BLaER1 treated with 17β-estradiol and CSF1 and Interleukin-3, amounts not matched to agents 10 nM and 100 nM (cell line): ENCODE results near the gene IMP3.

Source experiments
- H3K27ac ChIP-seq, 11 experiments: shearing (Covaris generic); formaldehyde crosslinking; 2 replicates each; pipeline ENCODE4 v1.8.1; 2022
- H3K27me3 ChIP-seq, 11 experiments: shearing (Covaris generic); formaldehyde crosslinking; 2 replicates each; pipeline ENCODE4 v1.8.1; 2022
- H3K36me3 ChIP-seq, 11 experiments: shearing (Covaris generic); formaldehyde crosslinking; 2 replicates each; pipeline ENCODE4 v1.8.1; 2022
- H3K4me1 ChIP-seq, 10 experiments: shearing (Covaris generic); formaldehyde crosslinking; 2 replicates each; pipeline ENCODE4 v1.8.1; 2022
- H3K4me2 ChIP-seq, 11 experiments: shearing (Covaris generic); formaldehyde crosslinking; 2 replicates each; pipeline ENCODE4 v1.8.1; 2022
- H3K4me3 ChIP-seq, 10 experiments: shearing (Covaris generic); formaldehyde crosslinking; 2 replicates each; pipeline ENCODE4 v1.8.1; 2022
- H3K9ac ChIP-seq, 11 experiments: shearing (Covaris generic); formaldehyde crosslinking; 2 replicates each; pipeline ENCODE4 v1.8.1; 2022
- H3K9me3 ChIP-seq, 11 experiments: shearing (Covaris generic); formaldehyde crosslinking; replicated peaks in 1 of 11; 2 replicates each; pipeline ENCODE4 v1.8.1; 2022
- H4K20me1 ChIP-seq, 11 experiments: shearing (Covaris generic); formaldehyde crosslinking; 2 replicates each; pipeline ENCODE4 v1.8.1; 2022
- Cebpa-rat ChIP-seq, 11 experiments: shearing (Covaris generic); IDR thresholded peaks; 2 replicates each; pipeline ENCODE4 v1.8.1; 2022

The IMP3 gene

DNA sequence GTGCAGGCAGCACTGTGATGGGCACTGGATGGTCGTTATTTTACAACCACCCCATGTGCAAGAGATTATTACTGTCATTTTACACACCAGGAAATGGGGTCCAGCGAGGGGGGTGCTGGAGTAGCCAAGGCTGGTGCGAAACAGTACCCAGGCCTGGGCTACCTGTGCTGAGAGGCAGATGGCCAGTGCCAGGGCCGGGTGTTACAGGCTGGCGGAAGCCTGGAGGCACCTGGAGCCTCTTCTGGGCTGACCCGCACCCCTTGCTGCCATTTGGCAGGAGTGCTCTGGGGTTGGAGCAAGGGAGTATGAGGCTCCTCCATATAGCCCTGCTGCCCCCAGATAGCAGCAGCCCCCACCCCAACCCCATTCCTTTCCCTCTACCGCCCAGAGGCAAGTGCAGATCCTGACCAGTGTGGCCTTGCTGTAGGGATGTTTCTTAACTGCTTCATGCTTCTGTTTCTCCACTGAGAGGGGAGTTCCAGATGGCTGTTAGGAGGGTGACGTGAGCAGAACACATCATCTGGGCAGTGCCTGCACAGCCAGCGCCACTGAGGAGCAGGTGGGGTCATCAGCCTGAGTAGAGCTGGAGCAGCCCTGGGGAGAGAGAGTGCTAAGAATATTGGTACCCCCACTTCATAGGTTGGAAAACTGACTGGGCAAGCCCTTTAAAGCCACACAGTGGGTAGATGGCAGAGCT, 22.9 kb upstream of the IMP3 start:
- H3K27me3 ChIP-seq, result no peaks in the 10 kb centered on the region
- no peak for TF ChIP-seq Cebpa-rat (IDR thresholded peaks at IDR 0.05)
- H3K4me3 ChIP-seq, result no peak overlapping the region
- H4K20me1 ChIP-seq, result peaks cover 0 to 26% (median 10%) of the 10 kb centered on the region in 11 experiments; a peak in 12 of 22 replicates
- peaks cover 0 to 27% (median 14%) of the 10 kb centered on the region in 11 experiments; a peak in 13 of 22 replicates for H3K36me3 ChIP-seq
- no peak overlapping the region for H3K4me2 ChIP-seq
- H3K27ac ChIP-seq, result peak overlapping the region in 1 of 11 experiments; percentile 12; a peak in 2 of 22 replicates
- H3K9ac ChIP-seq, result no peak overlapping the region
- peaks cover 9 to 55% (median 35%) of the 10 kb centered on the region in 10 experiments for H3K4me1 ChIP-seq
- H3K9me3 ChIP-seq, result no peaks in the 10 kb centered on the region

DNA sequence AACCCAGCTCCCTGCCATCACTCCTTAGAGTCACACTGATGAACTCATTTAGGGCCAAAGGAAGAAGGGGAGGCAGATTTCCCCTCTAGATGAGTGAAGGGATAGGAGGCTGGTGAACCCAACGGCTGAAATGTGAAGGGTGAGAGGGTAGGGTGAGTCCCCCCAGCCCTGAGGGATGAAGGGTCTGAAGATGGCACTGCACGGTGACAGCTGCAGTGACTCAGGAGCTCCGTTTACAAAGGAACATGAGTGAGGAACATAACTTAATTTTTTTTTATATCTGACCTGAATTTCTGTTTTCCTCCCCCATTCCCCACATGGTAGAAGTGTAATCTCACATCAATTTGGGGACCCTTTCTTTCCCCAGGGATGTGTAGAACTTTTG, 21.7 kb upstream of the IMP3 start:
- no peaks in the 10 kb centered on the region for H3K27me3 ChIP-seq
- H3K4me2 ChIP-seq, result no peak overlapping the region; a peak in 2 of 22 replicates
- no peak overlapping the region for H3K9ac ChIP-seq
- H4K20me1 ChIP-seq, result peaks cover 0 to 38% (median 19%) of the 10 kb centered on the region in 11 experiments; a peak in 15 of 22 replicates
- H3K9me3 ChIP-seq, result no peaks in the 10 kb centered on the region
- H3K4me1 ChIP-seq, result peaks cover 6 to 54% (median 29%) of the 10 kb centered on the region in 10 experiments
- peaks cover 0 to 39% (median 26%) of the 10 kb centered on the region in 11 experiments; a peak in 16 of 22 replicates for H3K36me3 ChIP-seq
- no peak for TF ChIP-seq Cebpa-rat (IDR thresholded peaks at IDR 0.05)
- H3K27ac ChIP-seq, result no peak overlapping the region; a peak in 3 of 22 replicates
- H3K4me3 ChIP-seq, result no peak overlapping the region

DNA sequence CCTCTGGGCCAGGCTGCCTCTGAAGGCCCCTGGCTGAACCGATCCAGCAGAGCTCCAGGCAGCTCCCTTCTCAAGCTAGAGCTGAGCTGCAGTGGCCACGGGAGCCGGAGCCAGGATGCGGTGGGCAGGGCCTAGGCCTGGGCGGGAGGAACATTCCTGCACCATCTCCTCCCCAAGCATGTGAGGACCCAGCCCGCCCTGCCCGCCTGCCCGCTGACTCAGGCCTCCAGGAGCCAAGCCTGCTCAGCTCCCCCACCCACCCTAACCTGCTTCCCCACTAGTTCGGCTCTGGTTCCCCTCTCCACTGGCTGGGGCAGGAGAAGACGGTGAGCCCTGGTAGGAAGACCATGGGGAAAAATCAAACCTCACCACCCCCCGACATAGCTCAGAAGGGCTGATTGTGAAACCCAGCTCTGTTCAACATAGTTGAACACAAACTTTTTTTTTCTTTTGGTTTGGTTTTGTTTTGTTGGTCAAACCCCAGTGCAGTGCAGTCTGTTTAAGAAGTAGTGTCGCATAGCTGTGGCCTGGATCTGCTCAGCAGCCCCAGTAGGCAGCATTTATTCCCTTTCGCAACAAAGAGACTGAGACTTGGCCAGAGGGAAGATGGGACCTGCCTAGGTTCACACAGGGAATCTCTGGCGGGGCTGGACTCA, 21.2 kb upstream of the IMP3 start:
- Histone ChIP-seq H3K27ac (peak overlapping the region in 3 of 11 experiments; percentile 2 to 15 (median 12); a peak in 4 of 22 replicates), H3K27me3 (no peaks in the 10 kb centered on the region), H4K20me1 (peaks cover 0 to 44% (median 22%) of the 10 kb centered on the region in 11 experiments; a peak in 17 of 22 replicates), H3K4me1 (peaks cover under 1 to 49% (median 24%) of the 10 kb centered on the region in 10 experiments; a peak in 18 of 20 replicates), H3K4me3 (no peak overlapping the region), H3K4me2 (peak overlapping the region in 5 of 11 experiments; percentile 12 to 44 (median 33); a peak in 5 of 22 replicates), H3K36me3 (peaks cover 0 to 44% (median 30%) of the 10 kb centered on the region in 11 experiments; a peak in 16 of 22 replicates), H3K9me3 (no peaks in the 10 kb centered on the region), H3K9ac (peak overlapping the region in 4 of 11 experiments; percentile 25 to 38 (median 30); a peak in 3 of 22 replicates)
- TF ChIP-seq Cebpa-rat (IDR thresholded peaks at IDR 0.05), result no peak

DNA sequence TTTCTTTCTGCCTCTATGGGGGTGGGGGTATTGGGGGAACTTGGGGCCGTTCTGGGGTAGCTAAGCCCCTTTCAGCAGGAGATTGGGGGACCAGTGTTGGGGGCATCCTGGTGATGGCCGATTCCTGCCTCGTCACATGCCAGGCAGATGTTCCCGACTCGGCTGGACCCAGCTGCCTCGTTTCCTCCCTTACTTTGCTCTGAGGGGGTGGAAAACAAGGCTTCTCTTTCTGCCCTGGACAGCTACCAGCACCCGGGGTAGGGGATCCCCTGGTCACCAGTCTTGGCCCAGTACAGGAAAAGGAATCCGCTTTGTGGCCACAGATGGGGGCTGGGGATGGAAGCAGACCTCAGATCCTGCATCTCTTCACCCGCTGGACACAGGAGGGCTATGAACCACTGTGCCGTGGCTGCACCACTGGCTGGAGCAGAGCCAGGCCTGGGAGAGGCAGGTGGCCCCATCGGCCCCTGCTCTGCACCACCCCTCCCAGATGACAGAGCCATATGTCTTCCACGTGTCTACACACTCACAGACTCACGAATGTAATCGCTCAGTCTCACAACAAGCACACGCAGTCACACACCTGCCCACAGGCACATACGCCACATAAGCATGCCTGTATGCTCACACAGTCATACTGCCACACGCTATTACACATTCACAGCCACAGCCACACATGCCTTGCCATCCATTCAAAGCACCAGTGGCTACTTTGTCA, 20.1 kb upstream of the IMP3 start:
- H3K4me1 ChIP-seq, result peaks cover 0 to 40% (median 13%) of the 10 kb centered on the region in 10 experiments; a peak in 16 of 20 replicates
- H3K9ac ChIP-seq, result peak overlapping the region in 1 of 11 experiments; percentile 29; a peak in 1 of 22 replicates
- H3K4me3 ChIP-seq, result no peak overlapping the region
- H3K36me3 ChIP-seq, result peaks cover 0 to 52% (median 30%) of the 10 kb centered on the region in 11 experiments; a peak in 16 of 22 replicates
- H3K27me3 ChIP-seq, result no peaks in the 10 kb centered on the region
- peaks cover 8 to 55% (median 34%) of the 10 kb centered on the region in 11 experiments; a peak in 20 of 22 replicates for H4K20me1 ChIP-seq
- H3K27ac ChIP-seq, result no peak overlapping the region
- peak overlapping the region in 3 of 11 experiments; percentile 33 to 44 (median 36); a peak in 3 of 22 replicates for H3K4me2 ChIP-seq
- no peak for TF ChIP-seq Cebpa-rat (IDR thresholded peaks at IDR 0.05)
- no peaks in the 10 kb centered on the region for H3K9me3 ChIP-seq

DNA sequence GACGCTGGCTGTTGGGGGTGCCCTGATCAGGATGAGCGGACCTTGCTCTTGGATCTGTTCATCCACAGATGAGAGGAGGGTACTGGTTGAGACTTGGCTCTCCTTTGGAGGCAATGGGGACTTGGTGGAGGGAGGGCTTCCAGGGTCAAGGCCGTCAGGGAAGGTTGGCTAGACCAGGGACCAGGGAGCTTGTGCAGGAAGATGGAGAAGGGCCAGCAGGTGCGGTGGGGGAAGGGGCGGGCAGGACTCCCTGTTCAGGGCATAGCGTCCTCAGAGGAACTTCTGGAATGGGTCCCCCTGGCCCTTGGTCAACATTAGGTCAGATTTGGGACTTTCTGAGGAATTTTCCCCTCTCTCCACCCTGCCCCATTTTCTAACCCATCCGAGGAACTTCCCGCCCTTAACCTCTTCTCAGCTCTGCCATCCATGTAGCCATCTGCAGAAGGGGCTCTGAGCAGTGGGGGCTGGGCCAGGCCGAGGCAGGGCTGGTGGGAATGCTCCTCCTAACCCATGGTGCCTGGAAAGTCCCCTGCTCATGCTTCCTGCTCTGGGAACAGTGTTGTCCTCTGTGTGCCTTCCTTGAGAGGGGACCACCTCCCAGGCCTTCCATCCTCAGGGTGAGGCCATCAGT, 19.2 kb upstream of the IMP3 start:
- H3K4me1 ChIP-seq, result peaks cover 0 to 41% (median 13%) of the 10 kb centered on the region in 10 experiments; a peak in 14 of 20 replicates
- no peak overlapping the region for H3K27ac ChIP-seq
- no peak overlapping the region for H3K4me2 ChIP-seq
- no peaks in the 10 kb centered on the region for H3K27me3 ChIP-seq
- peaks cover 0 to 57% (median 30%) of the 10 kb centered on the region in 11 experiments; a peak in 16 of 22 replicates for H3K36me3 ChIP-seq
- no peaks in the 10 kb centered on the region for H3K9me3 ChIP-seq
- no peak overlapping the region for H3K4me3 ChIP-seq
- no peak for TF ChIP-seq Cebpa-rat (IDR thresholded peaks at IDR 0.05)
- H3K9ac ChIP-seq, result peak overlapping the region in 1 of 11 experiments; percentile 15; a peak in 1 of 22 replicates
- H4K20me1 ChIP-seq, result peaks cover 8 to 63% (median 41%) of the 10 kb centered on the region in 11 experiments; a peak in 20 of 22 replicates

DNA sequence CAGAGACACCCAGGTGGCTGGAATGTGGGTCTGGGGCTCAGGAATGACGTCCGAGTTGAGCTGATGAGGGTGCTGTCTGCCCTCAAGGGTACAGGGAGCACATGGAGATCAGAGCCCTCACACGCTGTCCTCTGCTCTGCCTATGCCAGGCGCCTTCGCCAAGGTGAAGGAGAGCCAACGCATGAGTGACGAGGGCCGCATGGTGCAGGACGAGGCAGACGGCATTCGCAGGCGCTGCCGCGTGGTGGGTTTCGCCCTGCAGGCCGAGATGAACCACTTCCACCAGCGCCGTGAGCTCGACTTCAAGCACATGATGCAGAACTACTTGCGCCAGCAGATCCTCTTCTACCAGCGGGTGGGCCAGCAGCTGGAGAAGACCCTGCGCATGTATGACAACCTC, 16.8 kb upstream of the IMP3 start:
- Histone ChIP-seq H4K20me1 (peaks cover 13 to 88% (median 60%) of the 10 kb centered on the region in 11 experiments; a peak in 21 of 22 replicates), H3K4me1 (peaks cover 18 to 59% (median 33%) of the 10 kb centered on the region in 10 experiments), H3K9ac (no peak overlapping the region), H3K4me2 (no peak overlapping the region), H3K9me3 (no peaks in the 10 kb centered on the region), H3K27ac (no peak overlapping the region), H3K4me3 (no peak overlapping the region), H3K27me3 (no peaks in the 10 kb centered on the region), H3K36me3 (peaks cover 0 to 55% (median 30%) of the 10 kb centered on the region in 11 experiments; a peak in 16 of 22 replicates)
- no peak for TF ChIP-seq Cebpa-rat (IDR thresholded peaks at IDR 0.05)

DNA sequence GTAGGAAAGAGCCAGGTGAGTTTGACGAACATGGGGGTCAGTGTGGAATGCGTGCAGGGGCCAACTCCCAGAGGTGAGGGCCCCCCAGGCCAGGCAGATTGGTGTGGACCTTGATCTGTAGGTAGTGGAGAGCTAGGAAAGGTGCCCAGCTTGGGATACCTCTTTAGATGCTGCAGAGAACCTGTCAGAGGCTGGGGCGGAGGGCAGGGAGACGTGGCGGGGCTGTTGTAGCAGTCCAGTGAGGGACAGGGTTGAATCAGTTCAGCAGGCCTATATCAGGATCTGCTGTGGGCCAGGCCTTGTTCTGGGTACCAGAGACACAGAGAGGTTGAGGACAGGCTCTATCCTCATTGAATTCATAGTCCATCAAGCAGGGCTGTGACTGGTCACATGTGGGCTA, 16.3 kb upstream of the IMP3 start:
- Histone ChIP-seq H3K4me3 (no peak overlapping the region), H3K27ac (no peak overlapping the region), H3K9me3 (no peaks in the 10 kb centered on the region), H3K4me2 (no peak overlapping the region), H3K4me1 (peaks cover 23 to 60% (median 38%) of the 10 kb centered on the region in 10 experiments), H3K36me3 (peaks cover 0 to 55% (median 30%) of the 10 kb centered on the region in 11 experiments; a peak in 16 of 22 replicates), H3K9ac (no peak overlapping the region), H3K27me3 (no peaks in the 10 kb centered on the region), H4K20me1 (peaks cover 18 to 93% (median 65%) of the 10 kb centered on the region in 11 experiments; a peak in 21 of 22 replicates)
- TF ChIP-seq Cebpa-rat (IDR thresholded peaks at IDR 0.05), result no peak

DNA sequence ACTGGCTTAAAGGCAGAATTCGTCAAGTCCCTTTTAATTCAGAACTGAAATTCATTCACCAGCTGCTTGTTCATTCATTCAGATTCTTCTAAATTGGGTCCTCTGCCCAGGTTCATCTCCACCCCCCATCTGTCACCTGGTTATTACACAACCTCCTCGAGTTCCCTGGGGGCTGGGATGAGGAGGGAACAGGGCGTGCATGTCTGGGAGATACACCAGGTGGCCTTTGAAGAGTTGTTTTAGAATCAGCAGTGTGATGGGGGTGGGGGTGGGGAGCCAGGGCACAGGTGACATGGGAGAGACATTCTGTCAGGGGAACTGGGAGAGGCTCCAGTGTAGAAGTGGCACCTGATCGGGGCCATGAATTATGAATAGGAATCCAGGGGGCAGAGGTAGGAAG, 15.9 kb upstream of the IMP3 start:
- TF ChIP-seq Cebpa-rat (IDR thresholded peaks at IDR 0.05), result no peak
- Histone ChIP-seq H3K4me2 (no peak overlapping the region), H3K36me3 (peaks cover 0 to 55% (median 30%) of the 10 kb centered on the region in 11 experiments; a peak in 16 of 22 replicates), H3K27me3 (no peaks in the 10 kb centered on the region), H4K20me1 (peaks cover 22 to 96% (median 69%) of the 10 kb centered on the region in 11 experiments; a peak in 21 of 22 replicates), H3K27ac (no peak overlapping the region), H3K9ac (no peak overlapping the region), H3K4me1 (peaks cover 27 to 60% (median 41%) of the 10 kb centered on the region in 10 experiments), H3K9me3 (no peaks in the 10 kb centered on the region), H3K4me3 (no peak overlapping the region)
